Liver (tissue), 9 donors: ENCODE results near the gene SETD3. TPM values are rescaled to one million over a fixed set of nuclear protein-coding genes. Genes with fewer than 3 reads are reported as not detected.

Experiments used
- DNase-seq: peaks from one replicate; pipeline ENCODE4 v3.0.0-alpha.2; 2017; ENCODE audit warnings: low spot score
- H3K27ac ChIP-seq, 2 donors: one replicate each; pipeline ENCODE4 v1.7.0; 2013; ENCODE audit warnings: inconsistent platforms in 2 of 2, low read length in 2 of 2, control low read depth in 1 of 2, low read depth in 1 of 2, mild to moderate bottlenecking in 1 of 2
- H3K27me3 ChIP-seq, 4 donors: one replicate each; pipeline versions ENCODE4 v1.6.1 to v1.7.0; 2013; ENCODE audit warnings: low read length in 3 of 4, inconsistent platforms in 1 of 4, mild to moderate bottlenecking in 1 of 4, moderate library complexity in 1 of 4; ENCODE audit not compliant: control insufficient read depth in 4 of 4, insufficient read depth in 4 of 4
- H3K36me3 ChIP-seq, 4 donors: one replicate each; pipeline versions ENCODE4 v1.6.1 to v1.7.0; 2013; ENCODE audit warnings: low read length in 3 of 4, mild to moderate bottlenecking in 3 of 4, low read depth in 1 of 4, moderate library complexity in 1 of 4; ENCODE audit not compliant: control insufficient read depth in 4 of 4, insufficient read depth in 3 of 4
- H3K4me1 ChIP-seq, 4 donors: one replicate each; pipeline versions ENCODE4 v1.6.1 to v1.7.0; 2013; ENCODE audit warnings: low read length in 3 of 4, mild to moderate bottlenecking in 3 of 4, moderate library complexity in 1 of 4; ENCODE audit not compliant: control insufficient read depth in 4 of 4, insufficient read depth in 4 of 4
- H3K4me3 ChIP-seq, 3 donors: one replicate each; pipeline versions ENCODE4 v1.6.1 to v1.7.0; 2013; ENCODE audit warnings: low read length in 3 of 3, control low read depth in 1 of 3, low read depth in 1 of 3, mild to moderate bottlenecking in 1 of 3
- H3K9ac ChIP-seq, 2 donors: one replicate each; pipeline ENCODE4 v1.7.0; 2013; ENCODE audit warnings: low read length in 2 of 2, mild to moderate bottlenecking in 2 of 2, moderate library complexity in 2 of 2, control low read depth in 1 of 2, low read depth in 1 of 2
- H3K9me3 ChIP-seq, 4 donors: one replicate each; pipeline versions ENCODE4 v1.6.1 to v1.7.0; 2013; ENCODE audit warnings: low read length in 3 of 4; ENCODE audit not compliant: control insufficient read depth in 4 of 4
- EGR1 ChIP-seq, 2 donors: IDR thresholded peaks; 2 replicates each; pipeline ENCODE4 v1.6.1; 2016 to 2018; ENCODE audit warnings: antibody characterized with exemption in 2 of 2, low read depth in 2 of 2
- FOXA1 ChIP-seq: IDR thresholded peaks from 2 replicates; pipeline ENCODE4 v1.6.1; 2016; ENCODE audit warnings: antibody characterized with exemption
- FOXA2 ChIP-seq: IDR thresholded peaks from 2 replicates; pipeline ENCODE4 v1.6.1; 2016; ENCODE audit warnings: antibody characterized with exemption
- GABPA ChIP-seq, 2 donors: IDR thresholded peaks in 1 of 2; conservative IDR thresholded peaks in 1 of 2; 2 replicates each; pipeline ENCODE4 v1.6.1; 2016; ENCODE audit warnings: antibody characterized with exemption in 2 of 2, mild to moderate bottlenecking in 1 of 2, moderate library complexity in 1 of 2
- HNF4A ChIP-seq, 2 donors: conservative IDR thresholded peaks; 2 replicates each; pipeline ENCODE4 v1.6.1; 2016; ENCODE audit warnings: antibody characterized with exemption in 2 of 2, mild to moderate bottlenecking in 2 of 2
- HNF4G ChIP-seq: IDR thresholded peaks from 2 replicates; pipeline ENCODE4 v1.6.1; 2016; ENCODE audit warnings: antibody characterized with exemption
- RAD21 ChIP-seq, 2 donors: IDR thresholded peaks; 2 replicates each; pipeline ENCODE4 v1.6.1; 2016; ENCODE audit warnings: antibody characterized with exemption in 2 of 2, mild to moderate bottlenecking in 2 of 2
- RXRA ChIP-seq, 2 donors: IDR thresholded peaks; 2 replicates each; pipeline ENCODE4 v1.6.1; 2017 to 2018; ENCODE audit warnings: antibody characterized with exemption in 2 of 2, mild to moderate bottlenecking in 1 of 2
- SP1 ChIP-seq: IDR thresholded peaks from 2 replicates; pipeline ENCODE4 v1.6.1; 2018; ENCODE audit warnings: antibody characterized with exemption, mild to moderate bottlenecking
- TAF1 ChIP-seq: conservative IDR thresholded peaks from 2 replicates; pipeline ENCODE4 v1.6.1; 2016; ENCODE audit warnings: antibody characterized with exemption, mild to moderate bottlenecking
- YY1 ChIP-seq: IDR thresholded peaks from 2 replicates; pipeline ENCODE4 v1.6.1; 2016; ENCODE audit warnings: antibody characterized with exemption, mild to moderate bottlenecking
- WGBS: extraction: QIAGEN DNeasy Blood & Tissue Kit; methylation state at CpG from one replicate; pipeline ENCODE4 v1.1.7; 2013; 5-methylcytosine and 5-hydroxymethylcytosine counted together
- polyA plus RNA-seq, 2 donors: library from polyadenylated mRNA; stranded (reverse) in 1 of 2; unstranded in 1 of 2; fragments of 200-250 nt in 1 of 2; fragments of >200 nt in 1 of 2; fragmentation: Nextera tagmentation in 1 of 2; extraction: Ambion mirVana in 1 of 2; gene quantifications; one replicate each; pipeline versions ENCODE4 v1.2.1 to v1.2.3, GENCODE V29; 2013 to 2015
- total RNA-seq, 2 donors: library from RNA; depleted of rRNA; stranded (reverse); fragments of >200 nt; gene quantifications; one replicate each; pipeline ENCODE4 v1.2.3, GENCODE V29; 2014
- TF ChIP-seq, protein P1 (sequence below): fragments of 150-350 bp; IDR thresholded peaks from 2 replicates; pipeline ENCODE4 v1.5.1; 2017; ENCODE audit warnings: improper control_type of control experiment, low read depth, low read length; ENCODE audit not compliant: missing input control
- TF ChIP-seq, protein P2 (sequence below): IDR thresholded peaks from 2 replicates; pipeline ENCODE4 v1.6.1; 2016; ENCODE audit warnings: antibody characterized with exemption
- TF ChIP-seq, protein P3 (sequence below): IDR thresholded peaks from 2 replicates; pipeline ENCODE4 v1.6.1; 2016; ENCODE audit warnings: antibody characterized with exemption
- TF ChIP-seq, protein P4 (sequence below): IDR thresholded peaks from 2 replicates; pipeline ENCODE4 v1.6.1; 2016; ENCODE audit warnings: antibody characterized with exemption
- TF ChIP-seq, protein P5 (sequence below): IDR thresholded peaks from 2 replicates; pipeline ENCODE4 v1.6.1; 2016; ENCODE audit warnings: antibody characterized with exemption, mild to moderate bottlenecking
- donor health status: healthy.
- donor health status: healthy.
- donor health status: healthy.
- donor health status: healthy.
- donor health status: healthy.

Gene SETD3
- total and polyA plus RNA-seq, 4 donors = 18.7 to 39.7 (median 19.4) TPM

DNA sequence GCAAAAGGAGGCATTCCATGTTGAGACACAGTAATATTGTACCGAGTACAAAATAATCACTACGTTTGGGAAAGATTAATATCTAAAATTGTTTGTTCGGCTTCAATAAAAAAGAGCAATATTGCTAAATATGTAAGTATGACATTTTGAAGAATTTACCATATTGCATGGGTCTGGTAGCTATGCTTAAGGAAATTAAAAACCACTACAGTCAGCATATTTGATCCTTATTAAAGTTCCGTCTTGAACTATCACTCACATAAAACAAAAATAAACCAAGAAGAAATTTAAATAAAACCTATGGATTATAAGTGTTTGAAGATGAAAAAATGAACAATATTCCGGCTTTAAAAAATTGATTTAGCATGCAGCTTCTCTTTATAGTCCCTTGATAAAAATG lies 63.8 kb downstream of the SETD3 start:
- H3K27me3 ChIP-seq = no peaks in the 10 kb centered on the region
- H3K9me3 ChIP-seq = no peaks in the 10 kb centered on the region
- whole genome bisulfite sequencing = 91% methylated on average over 5 of the region's 5 CpGs

DNA sequence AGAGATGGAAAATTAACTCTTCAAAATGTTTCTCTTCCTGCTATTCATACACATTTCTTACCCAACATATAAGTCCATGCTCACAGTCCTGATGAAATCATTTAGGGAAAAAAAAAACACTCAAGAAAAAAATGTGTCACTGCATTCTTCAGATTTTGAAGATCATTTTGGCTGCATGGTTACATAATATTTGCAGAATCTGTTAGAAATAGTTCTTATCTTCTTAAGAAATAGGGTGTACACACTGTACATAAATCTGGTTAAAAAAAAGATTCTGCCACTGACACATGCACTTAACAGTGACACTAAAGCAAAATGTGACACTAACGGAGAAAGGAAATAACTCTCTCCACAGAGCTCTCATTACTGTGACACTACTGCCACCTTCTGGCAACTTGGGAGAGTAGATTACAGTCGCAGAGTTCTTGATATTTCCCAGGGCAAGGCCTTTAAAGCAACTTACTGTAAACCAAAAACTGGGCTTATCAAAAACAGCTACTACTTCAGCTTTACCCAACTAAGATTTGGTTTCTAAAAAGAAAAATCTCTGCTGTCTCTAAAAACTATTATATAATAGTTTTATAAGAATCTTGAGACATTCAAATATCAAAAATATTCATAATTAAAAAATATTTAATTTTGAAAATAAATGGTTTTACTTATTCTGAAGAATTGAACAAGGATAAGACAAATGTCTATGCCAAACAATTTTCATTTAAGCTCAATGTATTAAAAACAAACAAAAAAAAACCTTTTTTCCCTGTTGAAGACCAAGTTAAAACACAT lies 65.0 kb downstream of the SETD3 start:
- H3K27ac ChIP-seq = no peak overlapping the region
- no peak overlapping the region for H3K4me3 ChIP-seq
- H3K9ac ChIP-seq = no peak overlapping the region
- TF ChIP-seq RAD21 (IDR thresholded peaks at IDR 0.05) (peak; percentile 90 to 92), RXRA (IDR thresholded peaks at IDR 0.05) (no peak), YY1 (no peak), FOXA1 (no peak)
- TF ChIP-seq, protein P1, sequence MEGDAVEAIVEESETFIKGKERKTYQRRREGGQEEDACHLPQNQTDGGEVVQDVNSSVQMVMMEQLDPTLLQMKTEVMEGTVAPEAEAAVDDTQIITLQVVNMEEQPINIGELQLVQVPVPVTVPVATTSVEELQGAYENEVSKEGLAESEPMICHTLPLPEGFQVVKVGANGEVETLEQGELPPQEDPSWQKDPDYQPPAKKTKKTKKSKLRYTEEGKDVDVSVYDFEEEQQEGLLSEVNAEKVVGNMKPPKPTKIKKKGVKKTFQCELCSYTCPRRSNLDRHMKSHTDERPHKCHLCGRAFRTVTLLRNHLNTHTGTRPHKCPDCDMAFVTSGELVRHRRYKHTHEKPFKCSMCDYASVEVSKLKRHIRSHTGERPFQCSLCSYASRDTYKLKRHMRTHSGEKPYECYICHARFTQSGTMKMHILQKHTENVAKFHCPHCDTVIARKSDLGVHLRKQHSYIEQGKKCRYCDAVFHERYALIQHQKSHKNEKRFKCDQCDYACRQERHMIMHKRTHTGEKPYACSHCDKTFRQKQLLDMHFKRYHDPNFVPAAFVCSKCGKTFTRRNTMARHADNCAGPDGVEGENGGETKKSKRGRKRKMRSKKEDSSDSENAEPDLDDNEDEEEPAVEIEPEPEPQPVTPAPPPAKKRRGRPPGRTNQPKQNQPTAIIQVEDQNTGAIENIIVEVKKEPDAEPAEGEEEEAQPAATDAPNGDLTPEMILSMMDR = peak; percentile 85
- no peaks in the 10 kb centered on the region for H3K9me3 ChIP-seq
- 2% methylated on average over 2 of the region's 2 CpGs for WGBS
- no peaks in the 10 kb centered on the region for H3K27me3 ChIP-seq
- DNase-seq = no peak
- H3K36me3 ChIP-seq = peaks cover 1 to 20% (median 7%) of the 10 kb centered on the region in 4 donors
- peaks cover 0 to 3% (median 0%) of the 10 kb centered on the region in 4 donors for H3K4me1 ChIP-seq

More for the DNA sequence above, 63.8 kb downstream of the SETD3 start:
- Histone ChIP-seq H3K27ac (no peak overlapping the region), H3K36me3 (peaks cover 1 to 12% (median 7%) of the 10 kb centered on the region in 4 donors), H3K9ac (no peak overlapping the region), H3K4me3 (no peak overlapping the region), H3K4me1 (peaks cover 0 to 4% (median 0%) of the 10 kb centered on the region in 4 donors)
- no peak for TF ChIP-seq TAF1
- no peak for TF ChIP-seq YY1
- TF ChIP-seq, protein P2, sequence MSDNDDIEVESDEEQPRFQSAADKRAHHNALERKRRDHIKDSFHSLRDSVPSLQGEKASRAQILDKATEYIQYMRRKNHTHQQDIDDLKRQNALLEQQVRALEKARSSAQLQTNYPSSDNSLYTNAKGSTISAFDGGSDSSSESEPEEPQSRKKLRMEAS = no peak
- no peak for TF ChIP-seq HNF4G
- TF ChIP-seq, protein P3, sequence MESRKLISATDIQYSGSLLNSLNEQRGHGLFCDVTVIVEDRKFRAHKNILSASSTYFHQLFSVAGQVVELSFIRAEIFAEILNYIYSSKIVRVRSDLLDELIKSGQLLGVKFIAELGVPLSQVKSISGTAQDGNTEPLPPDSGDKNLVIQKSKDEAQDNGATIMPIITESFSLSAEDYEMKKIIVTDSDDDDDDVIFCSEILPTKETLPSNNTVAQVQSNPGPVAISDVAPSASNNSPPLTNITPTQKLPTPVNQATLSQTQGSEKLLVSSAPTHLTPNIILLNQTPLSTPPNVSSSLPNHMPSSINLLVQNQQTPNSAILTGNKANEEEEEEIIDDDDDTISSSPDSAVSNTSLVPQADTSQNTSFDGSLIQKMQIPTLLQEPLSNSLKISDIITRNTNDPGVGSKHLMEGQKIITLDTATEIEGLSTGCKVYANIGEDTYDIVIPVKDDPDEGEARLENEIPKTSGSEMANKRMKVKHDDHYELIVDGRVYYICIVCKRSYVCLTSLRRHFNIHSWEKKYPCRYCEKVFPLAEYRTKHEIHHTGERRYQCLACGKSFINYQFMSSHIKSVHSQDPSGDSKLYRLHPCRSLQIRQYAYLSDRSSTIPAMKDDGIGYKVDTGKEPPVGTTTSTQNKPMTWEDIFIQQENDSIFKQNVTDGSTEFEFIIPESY = no peak
- no peak for TF ChIP-seq EGR1 (IDR thresholded peaks at IDR 0.05; ENCODE audit: low read depth in 2 of 2)
- TF ChIP-seq, protein P1 = no peak
- DNase-seq = no peak

DNA sequence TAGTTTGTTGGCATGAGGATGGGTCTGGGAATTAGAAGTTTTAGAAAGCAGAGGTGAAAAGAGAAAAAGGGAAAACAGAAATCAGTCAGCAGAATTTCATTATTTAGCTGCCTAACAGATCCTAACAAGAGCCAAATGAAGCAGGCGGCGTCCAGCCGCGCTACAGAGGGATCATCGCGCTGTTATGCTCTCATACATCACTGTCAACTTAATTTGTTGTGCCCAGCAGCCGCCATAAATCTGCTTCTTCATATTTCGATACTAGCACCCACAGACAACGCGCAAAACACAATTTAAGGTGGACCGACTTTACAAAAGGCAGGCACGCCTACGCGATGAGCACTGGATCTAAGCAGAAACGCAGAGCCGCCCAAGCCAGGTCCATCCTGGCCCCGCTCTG lies 66.7 kb downstream of the SETD3 start:
- Histone ChIP-seq H3K9me3 (no peaks in the 10 kb centered on the region), H3K4me3 (no peak overlapping the region), H3K9ac (no peak overlapping the region), H3K4me1 (peaks cover 0 to 3% (median 0%) of the 10 kb centered on the region in 4 donors), H3K27me3 (no peaks in the 10 kb centered on the region), H3K27ac (no peak overlapping the region), H3K36me3 (peaks cover 1 to 20% (median 12%) of the 10 kb centered on the region in 4 donors)
- WGBS = 96% methylated on average over 17 of the region's 17 CpGs
- no peak for TF ChIP-seq GABPA (IDR thresholded peaks at IDR 0.05 in 1 of 2, conservative IDR thresholded peaks at IDR 0.05 in 1 of 2)
- no peak for TF ChIP-seq FOXA2
- no peak for TF ChIP-seq TAF1
- TF ChIP-seq HNF4A (conservative IDR thresholded peaks at IDR 0.05) = no peak
- TF ChIP-seq, protein P4, sequence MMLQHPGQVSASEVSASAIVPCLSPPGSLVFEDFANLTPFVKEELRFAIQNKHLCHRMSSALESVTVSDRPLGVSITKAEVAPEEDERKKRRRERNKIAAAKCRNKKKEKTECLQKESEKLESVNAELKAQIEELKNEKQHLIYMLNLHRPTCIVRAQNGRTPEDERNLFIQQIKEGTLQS = no peak
- TF ChIP-seq, protein P5, sequence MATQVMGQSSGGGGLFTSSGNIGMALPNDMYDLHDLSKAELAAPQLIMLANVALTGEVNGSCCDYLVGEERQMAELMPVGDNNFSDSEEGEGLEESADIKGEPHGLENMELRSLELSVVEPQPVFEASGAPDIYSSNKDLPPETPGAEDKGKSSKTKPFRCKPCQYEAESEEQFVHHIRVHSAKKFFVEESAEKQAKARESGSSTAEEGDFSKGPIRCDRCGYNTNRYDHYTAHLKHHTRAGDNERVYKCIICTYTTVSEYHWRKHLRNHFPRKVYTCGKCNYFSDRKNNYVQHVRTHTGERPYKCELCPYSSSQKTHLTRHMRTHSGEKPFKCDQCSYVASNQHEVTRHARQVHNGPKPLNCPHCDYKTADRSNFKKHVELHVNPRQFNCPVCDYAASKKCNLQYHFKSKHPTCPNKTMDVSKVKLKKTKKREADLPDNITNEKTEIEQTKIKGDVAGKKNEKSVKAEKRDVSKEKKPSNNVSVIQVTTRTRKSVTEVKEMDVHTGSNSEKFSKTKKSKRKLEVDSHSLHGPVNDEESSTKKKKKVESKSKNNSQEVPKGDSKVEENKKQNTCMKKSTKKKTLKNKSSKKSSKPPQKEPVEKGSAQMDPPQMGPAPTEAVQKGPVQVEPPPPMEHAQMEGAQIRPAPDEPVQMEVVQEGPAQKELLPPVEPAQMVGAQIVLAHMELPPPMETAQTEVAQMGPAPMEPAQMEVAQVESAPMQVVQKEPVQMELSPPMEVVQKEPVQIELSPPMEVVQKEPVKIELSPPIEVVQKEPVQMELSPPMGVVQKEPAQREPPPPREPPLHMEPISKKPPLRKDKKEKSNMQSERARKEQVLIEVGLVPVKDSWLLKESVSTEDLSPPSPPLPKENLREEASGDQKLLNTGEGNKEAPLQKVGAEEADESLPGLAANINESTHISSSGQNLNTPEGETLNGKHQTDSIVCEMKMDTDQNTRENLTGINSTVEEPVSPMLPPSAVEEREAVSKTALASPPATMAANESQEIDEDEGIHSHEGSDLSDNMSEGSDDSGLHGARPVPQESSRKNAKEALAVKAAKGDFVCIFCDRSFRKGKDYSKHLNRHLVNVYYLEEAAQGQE = no peak
- TF ChIP-seq SP1 = no peak
- no peak for TF ChIP-seq RAD21 (IDR thresholded peaks at IDR 0.05)
- DNase-seq = no peak
